Measurements from ENCODE around the gene GALC.

DNA sequence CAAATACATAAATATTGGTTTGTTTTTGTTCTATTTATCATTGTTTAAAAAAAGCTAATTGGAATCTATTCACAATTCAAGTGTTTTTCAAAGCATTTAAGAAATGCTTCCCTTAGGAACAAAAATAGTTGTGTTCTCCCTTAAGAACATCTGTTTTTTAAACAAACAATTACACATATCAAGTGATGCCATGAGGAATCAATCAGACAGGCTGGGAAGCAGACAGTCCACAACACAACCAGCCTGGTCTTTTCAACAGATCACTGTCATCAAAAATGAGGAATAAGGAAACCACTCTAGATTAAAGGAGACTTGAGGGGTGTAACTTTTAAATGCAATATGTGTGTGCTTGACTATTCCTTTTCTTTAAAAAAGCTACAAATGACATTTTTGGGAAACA lies 25.5 kb downstream of the GALC start:
- TF ChIP-seq, protein P1, sequence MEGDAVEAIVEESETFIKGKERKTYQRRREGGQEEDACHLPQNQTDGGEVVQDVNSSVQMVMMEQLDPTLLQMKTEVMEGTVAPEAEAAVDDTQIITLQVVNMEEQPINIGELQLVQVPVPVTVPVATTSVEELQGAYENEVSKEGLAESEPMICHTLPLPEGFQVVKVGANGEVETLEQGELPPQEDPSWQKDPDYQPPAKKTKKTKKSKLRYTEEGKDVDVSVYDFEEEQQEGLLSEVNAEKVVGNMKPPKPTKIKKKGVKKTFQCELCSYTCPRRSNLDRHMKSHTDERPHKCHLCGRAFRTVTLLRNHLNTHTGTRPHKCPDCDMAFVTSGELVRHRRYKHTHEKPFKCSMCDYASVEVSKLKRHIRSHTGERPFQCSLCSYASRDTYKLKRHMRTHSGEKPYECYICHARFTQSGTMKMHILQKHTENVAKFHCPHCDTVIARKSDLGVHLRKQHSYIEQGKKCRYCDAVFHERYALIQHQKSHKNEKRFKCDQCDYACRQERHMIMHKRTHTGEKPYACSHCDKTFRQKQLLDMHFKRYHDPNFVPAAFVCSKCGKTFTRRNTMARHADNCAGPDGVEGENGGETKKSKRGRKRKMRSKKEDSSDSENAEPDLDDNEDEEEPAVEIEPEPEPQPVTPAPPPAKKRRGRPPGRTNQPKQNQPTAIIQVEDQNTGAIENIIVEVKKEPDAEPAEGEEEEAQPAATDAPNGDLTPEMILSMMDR (IDR thresholded peaks at IDR 0.05), result no peak
- no peak for TF ChIP-seq POLR2A (IDR thresholded peaks at IDR 0.05)
